Activated naive CD4-positive, alpha-beta T cell (primary cell): Measurements from ENCODE around the gene TRIM44.
"Not testable (repeated sequence)": the region's sequence is repeated elsewhere in the genome, so short reads cannot be mapped to it uniquely, and the experiment has no call there.

ENCODE experiments used
- DNase-seq, 4 experiments: peaks; one replicate each; lab custom pipeline; 2025; lab: John Stamatoyannopoulos, UW

TRIM44 gene

GRCh38 chr11:35633827-35634423, 28.6 kb upstream of the TRIM44 start:
- DNase-seq, result no peak

- no peak for DNase-seq
Observed at GRCh38 chr11:35635933-35636332, 26.6 kb upstream of the TRIM44 start.

- DNase-seq, result no peak
Observed at GRCh38 chr11:35639591-35640179, 22.9 kb upstream of the TRIM44 start.

GRCh38 chr11:35641171-35641897, 21.2 kb upstream of the TRIM44 start:
- DNase-seq, result no peak

GRCh38 chr11:35641964-35642363, 20.6 kb upstream of the TRIM44 start:
- no peak for DNase-seq

- no peak for DNase-seq
Observed at GRCh38 chr11:35647421-35648093, 15.0 kb upstream of the TRIM44 start.

GRCh38 chr11:35650006-35650405, 12.6 kb upstream of the TRIM44 start:
- no peak for DNase-seq

GRCh38 chr11:35650467-35650866, 12.1 kb upstream of the TRIM44 start:
- DNase-seq, result no peak

- DNase-seq, result no peak
Observed at GRCh38 chr11:35651263-35651662, 11.3 kb upstream of the TRIM44 start.

GRCh38 chr11:35652786-35653185, 9.8 kb upstream of the TRIM44 start:
- DNase-seq, result not testable (repeated sequence)

- DNase-seq, result no peak
Observed at GRCh38 chr11:35654711-35655110, 7.9 kb upstream of the TRIM44 start.

- no peak for DNase-seq
Observed at GRCh38 chr11:35655254-35655653, 7.3 kb upstream of the TRIM44 start.

- no peak for DNase-seq
Observed at GRCh38 chr11:35655856-35656255, 6.7 kb upstream of the TRIM44 start.

GRCh38 chr11:35658020-35658948, 4.3 kb upstream of the TRIM44 start:
- no peak for DNase-seq

- DNase-seq, result no peak
Observed at GRCh38 chr11:35661534-35661933, 1.0 kb upstream of the TRIM44 start.

GRCh38 chr11:35662061-35662648, 420 bp upstream of the TRIM44 start:
- DNase-seq, result peak in 2 of 4 experiments; percentile 12 to 33

GRCh38 chr11:35663408-35663702, 780 bp downstream of the TRIM44 start:
- DNase-seq, result no peak

GRCh38 chr11:35664977-35665441, 2.4 kb downstream of the TRIM44 start:
- no peak for DNase-seq

- DNase-seq, result no peak
Observed at GRCh38 chr11:35667257-35667656, 4.7 kb downstream of the TRIM44 start.

- not testable (repeated sequence) for DNase-seq
Observed at GRCh38 chr11:35668350-35668749, 5.8 kb downstream of the TRIM44 start.

- DNase-seq, result no peak
Observed at GRCh38 chr11:35671396-35672127, 9.0 kb downstream of the TRIM44 start.
